Smooth muscle cell (in vitro differentiated cells): ENCODE measurements around the gene LCTL. TPM values are rescaled to one million over a fixed set of nuclear protein-coding genes. Genes with fewer than 3 reads are reported as not detected.

Experiments
- DNase-seq: peaks from one replicate; lab custom pipeline; 2025; ENCODE audit not compliant: unreplicated experiment; lab: John Stamatoyannopoulos, UW
- H2AFZ ChIP-seq: fragments of 200-600 bp; sonication (generic); 2 replicates; pipeline ENCODE4 v1.6.0; 2016; ENCODE audit warnings: antibody characterized with exemption, low read depth, mild to moderate bottlenecking
- H3F3A ChIP-seq: fragments of 200-600 bp; sonication (generic); 2 replicates; pipeline ENCODE4 v1.6.0; 2017; ENCODE audit warnings: antibody characterized with exemption, low read depth
- H3K27ac ChIP-seq: fragments of 200-600 bp; sonication (generic); 2 replicates; pipeline ENCODE4 v1.5.1; 2016; ENCODE audit warnings: low read depth, mild to moderate bottlenecking
- H3K27me3 ChIP-seq: fragments of 200-600 bp; sonication (generic); 2 replicates; pipeline ENCODE4 v1.6.1; 2016; ENCODE audit warnings: low read depth, mild to moderate bottlenecking
- H3K36me3 ChIP-seq: fragments of 200-600 bp; sonication (generic); 2 replicates; pipeline ENCODE4 v1.5.1; 2016; ENCODE audit warnings: low read depth
- H3K4me1 ChIP-seq: fragments of 200-600 bp; sonication (generic); 2 replicates; pipeline ENCODE4 v1.5.1; 2016; ENCODE audit warnings: low read depth
- H3K4me2 ChIP-seq: fragments of 200-600 bp; sonication (generic); 2 replicates; pipeline ENCODE4 v1.6.0; 2016; ENCODE audit warnings: mild to moderate bottlenecking
- H3K4me3 ChIP-seq: fragments of 200-600 bp; sonication (generic); 2 replicates; pipeline ENCODE4 v1.5.1; 2016; ENCODE audit warnings: mild to moderate bottlenecking
- H3K79me2 ChIP-seq: fragments of 200-600 bp; sonication (generic); 2 replicates; pipeline ENCODE4 v1.6.0; 2016; ENCODE audit warnings: low read depth, mild to moderate bottlenecking
- H3K9ac ChIP-seq: fragments of 200-600 bp; sonication (generic); 2 replicates; pipeline ENCODE4 v1.6.0; 2016; ENCODE audit warnings: low read depth
- H3K9me3 ChIP-seq: fragments of 200-600 bp; sonication (generic); replicated peaks from 2 replicates; pipeline ENCODE4 v1.5.1; 2016; ENCODE audit warnings: low read depth
- H4K20me1 ChIP-seq: fragments of 200-600 bp; sonication (generic); 2 replicates; pipeline ENCODE4 v1.6.0; 2016; ENCODE audit warnings: low read depth
- CTCF ChIP-seq: fragments of 200-600 bp; sonication (generic); IDR thresholded peaks from 2 replicates; pipeline ENCODE4 v1.5.1; 2017; ENCODE audit warnings: borderline replicate concordance, mild to moderate bottlenecking, antibody characterized with exemption; ENCODE audit not compliant: insufficient read depth, poor library complexity, severe bottlenecking
- WGBS: methylation state at CpG from one replicate; pipeline ENCODE4 v1.1.7; 2016; ENCODE audit warnings: low lambda C conversion rate; 5-methylcytosine and 5-hydroxymethylcytosine counted together
- polyA plus RNA-seq: library from polyadenylated mRNA; unstranded; fragments of >200 nt; fragmentation: Nextera tagmentation; extraction: Ambion mirVana; gene quantifications from 2 replicates; pipeline ENCODE4 v1.2.1, GENCODE V29; 2016
- total RNA-seq: library from RNA; depleted of rRNA; stranded (reverse); fragments of >200 nt; gene quantifications from 2 replicates; pipeline ENCODE4 v1.2.3, GENCODE V29; 2014

The LCTL gene
- 6.4 and 6.5 TPM in 2 replicates for total RNA-seq
- 3.1 and 4.3 TPM in 2 replicates for polyA plus RNA-seq

- no peak for TF ChIP-seq CTCF
- H3K9me3 ChIP-seq: no peaks in the 10 kb centered on the region
- peak within 1 kb of the TSS; percentile 80 for H3K4me2 ChIP-seq
- peak; percentile 14 for DNase-seq
- H2AFZ ChIP-seq: peak within 1 kb of the TSS; percentile 81
- no peak within 1 kb of the TSS for H3K4me3 ChIP-seq
- no peaks in the 10 kb centered on the region for H3F3A ChIP-seq
- H3K4me1 ChIP-seq: peaks cover 22% of the 10 kb centered on the region
- no peak within 1 kb of the TSS for H3K27ac ChIP-seq
- no peak within 1 kb of the TSS for H3K9ac ChIP-seq
- WGBS: 28% methylated on average over 11 of the region's 14 CpGs
- no peaks in the 10 kb centered on the region for H4K20me1 ChIP-seq
- H3K27me3 ChIP-seq: no peaks in the 10 kb centered on the region
- no peaks in the 10 kb centered on the region for H3K36me3 ChIP-seq
- no peaks in the 10 kb centered on the region for H3K79me2 ChIP-seq
Measured at GRCh38 chr15:66565741-66566144, at the start of gene LCTL. Gene LCTL, minus strand, starts transcription at chr15:66565998. Its CDS starts 633 bp downstream, at chr15:66565365.

- H4K20me1 ChIP-seq: no peaks in the 10 kb centered on the region
- no peaks in the 10 kb centered on the region for H3K27me3 ChIP-seq
- no peaks in the 10 kb centered on the region for H3K9me3 ChIP-seq
- H3K4me3 ChIP-seq: no peak overlapping the region
- H2AFZ ChIP-seq: peak overlapping the region; percentile 67
- H3K9ac ChIP-seq: no peak overlapping the region
- H3K4me2 ChIP-seq: peak overlapping the region; percentile 38
- H3K36me3 ChIP-seq: no peaks in the 10 kb centered on the region
- peaks cover 13% of the 10 kb centered on the region for H3F3A ChIP-seq
- no peaks in the 10 kb centered on the region for H3K79me2 ChIP-seq
- no peak for DNase-seq
- WGBS: 57% methylated on average over 8 of the region's 8 CpGs
- peak overlapping the region; percentile 14 for H3K27ac ChIP-seq
- TF ChIP-seq CTCF: no peak
- H3K4me1 ChIP-seq: peaks cover 7% of the 10 kb centered on the region
Measured at GRCh38 chr15:66614951-66615760, 49.4 kb upstream of the LCTL start.

- H4K20me1 ChIP-seq: no peaks in the 10 kb centered on the region
- H3F3A ChIP-seq: peaks cover 10% of the 10 kb centered on the region
- H3K36me3 ChIP-seq: no peaks in the 10 kb centered on the region
- no peak overlapping the region for H3K9ac ChIP-seq
- H2AFZ ChIP-seq: no peak overlapping the region
- WGBS: 94% methylated on average over 5 of the region's 5 CpGs
- peaks cover 7% of the 10 kb centered on the region for H3K4me1 ChIP-seq
- no peak overlapping the region for H3K4me2 ChIP-seq
- H3K4me3 ChIP-seq: no peak overlapping the region
- H3K27ac ChIP-seq: no peak overlapping the region
- TF ChIP-seq CTCF: no peak
- H3K79me2 ChIP-seq: no peaks in the 10 kb centered on the region
- no peaks in the 10 kb centered on the region for H3K9me3 ChIP-seq
- DNase-seq: no peak
- H3K27me3 ChIP-seq: no peaks in the 10 kb centered on the region
Measured at GRCh38 chr15:66614456-66614855, 48.7 kb upstream of the LCTL start.
